GM23248 (cell line): ENCODE data around the gene OXSR1. TPM values are rescaled to one million over a fixed set of nuclear protein-coding genes. Genes with fewer than 3 reads are reported as not detected.

Experiments
- DNase-seq: peaks from one replicate; pipeline ENCODE4 v3.0.0-alpha.2; 2015
- H2AFZ ChIP-seq: fragments of 200-600 bp; sonication (generic); 2 replicates; pipeline ENCODE4 v1.6.1; 2016; ENCODE audit warnings: antibody characterized with exemption
- H3F3A ChIP-seq: fragments of 200-600 bp; sonication (generic); 2 replicates; pipeline ENCODE4 v1.6.1; 2016; ENCODE audit warnings: mild to moderate bottlenecking, antibody characterized with exemption, mixed run types; ENCODE audit not compliant: insufficient read depth
- H3K27ac ChIP-seq: fragments of 200-600 bp; sonication (generic); 2 replicates; pipeline ENCODE4 v1.5.1; 2016; ENCODE audit warnings: mild to moderate bottlenecking
- H3K27me3 ChIP-seq: fragments of 200-600 bp; sonication (generic); replicated peaks from 2 replicates; pipeline ENCODE4 v1.6.1; 2016; ENCODE audit warnings: mild to moderate bottlenecking; ENCODE audit not compliant: insufficient read depth
- H3K36me3 ChIP-seq: fragments of 200-600 bp; sonication (generic); 2 replicates; pipeline ENCODE4 v1.6.1; 2016; ENCODE audit warnings: low read depth, mild to moderate bottlenecking
- H3K4me1 ChIP-seq: fragments of 200-600 bp; sonication (generic); 2 replicates; pipeline ENCODE4 v1.6.1; 2016; ENCODE audit warnings: mild to moderate bottlenecking; ENCODE audit not compliant: insufficient read depth
- H3K4me2 ChIP-seq: fragments of 200-600 bp; sonication (generic); one replicate; pipeline ENCODE4 v1.6.1; 2016; ENCODE audit warnings: mild to moderate bottlenecking; ENCODE audit not compliant: unreplicated experiment
- H3K4me3 ChIP-seq: fragments of 200-600 bp; sonication (generic); 2 replicates; pipeline ENCODE4 v1.5.1; 2016; ENCODE audit warnings: mild to moderate bottlenecking
- H3K79me2 ChIP-seq: fragments of 200-600 bp; sonication (generic); 2 replicates; pipeline ENCODE4 v1.6.1; 2016; ENCODE audit warnings: mild to moderate bottlenecking; ENCODE audit not compliant: insufficient read depth
- H3K9ac ChIP-seq: fragments of 200-600 bp; sonication (generic); 2 replicates; pipeline ENCODE4 v1.6.1; 2016; ENCODE audit warnings: mild to moderate bottlenecking
- H3K9me2 ChIP-seq: fragments of 200-600 bp; sonication (generic); 2 replicates; pipeline ENCODE4 v1.6.1; 2016; ENCODE audit warnings: mixed run types, mild to moderate bottlenecking, moderate library complexity; ENCODE audit not compliant: insufficient read depth
- H3K9me3 ChIP-seq: fragments of 200-600 bp; sonication (generic); one replicate; pipeline ENCODE4 v1.6.1; 2017; ENCODE audit warnings: low read depth
- H4K20me1 ChIP-seq: fragments of 200-600 bp; sonication (generic); 2 replicates; pipeline ENCODE4 v1.6.0; 2016; ENCODE audit not compliant: insufficient read depth
- EZH2 ChIP-seq: fragments of 200-600 bp; sonication (generic); IDR thresholded peaks from 2 replicates; pipeline ENCODE4 v1.6.1; 2018; ENCODE audit warnings: antibody characterized with exemption, mild to moderate bottlenecking; ENCODE audit not compliant: insufficient read depth, poor library complexity, severe bottlenecking
- EZH2phosphoT487 ChIP-seq: fragments of 200-600 bp; sonication (generic); IDR thresholded peaks from 2 replicates; pipeline ENCODE4 v1.6.1; 2018; ENCODE audit warnings: antibody characterized with exemption, moderate library complexity, mild to moderate bottlenecking, low read depth; ENCODE audit not compliant: insufficient read depth
- WGBS, 2 experiments: methylation state at CpG; one replicate each; pipeline ENCODE4 v1.1.6; 2015 to 2017; ENCODE audit warnings: low lambda C conversion rate in 2 of 2, low coverage in 1 of 2; ENCODE audit errors: missing lambda C conversion rate in 2 of 2; 5-methylcytosine and 5-hydroxymethylcytosine counted together
- in situ Hi-C: fragments of 300-500 bp; cut with MboI; formaldehyde crosslinking; loops from 2 replicates; pipeline ENCODE4 v1.15.0; 2020
- polyA plus RNA-seq: library from polyadenylated mRNA; unstranded; fragments of >200 nt; fragmentation: Nextera tagmentation; extraction: Ambion mirVana; gene quantifications from 2 replicates; pipeline ENCODE4 v1.2.1, GENCODE V29; 2016
- total RNA-seq: library from RNA; depleted of rRNA; stranded (reverse); fragments of >200 nt; shearing (Covaris generic); gene quantifications from 2 replicates; pipeline ENCODE4 v1.2.3, GENCODE V29; 2014

Gene OXSR1
- total and polyA plus RNA-seq, 2 experiments from 2014 or later, result 17.1 to 29.5 TPM

DNA sequence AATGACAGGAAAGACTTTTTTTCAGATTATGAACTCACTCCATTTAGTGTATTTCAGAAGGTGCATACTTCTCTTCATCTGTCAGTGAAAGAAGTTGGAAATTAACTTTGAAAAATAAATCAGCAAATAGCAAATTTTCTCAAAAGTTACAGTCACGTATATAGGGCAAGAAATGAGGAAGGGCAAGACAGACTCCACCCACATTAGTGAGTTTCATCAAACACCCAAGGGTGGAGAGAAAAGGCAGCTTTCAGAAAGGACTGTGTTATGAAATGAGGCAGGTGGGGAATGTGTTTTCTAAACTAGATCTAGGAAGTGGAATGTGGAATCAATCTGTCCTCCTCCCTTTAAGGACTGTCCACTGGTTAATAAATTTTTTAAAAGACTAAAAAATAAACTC lies 103.2 kb downstream of the OXSR1 start:
- no peak overlapping the region for H3K4me2 ChIP-seq
- no peak for DNase-seq
- no peaks in the 10 kb centered on the region for H3K9me2 ChIP-seq
- in situ Hi-C loops, result no loop called here
- no peaks in the 10 kb centered on the region for H4K20me1 ChIP-seq
- H3K27ac ChIP-seq, result no peak overlapping the region
- no peak overlapping the region for H3K4me3 ChIP-seq
- no peaks in the 10 kb centered on the region for H3K79me2 ChIP-seq
- no peak overlapping the region for H2AFZ ChIP-seq
- no peaks in the 10 kb centered on the region for H3K9me3 ChIP-seq
- no peaks in the 10 kb centered on the region for H3K27me3 ChIP-seq
- H3F3A ChIP-seq, result no peaks in the 10 kb centered on the region
- no peaks in the 10 kb centered on the region for H3K36me3 ChIP-seq
- no peak overlapping the region for H3K9ac ChIP-seq
- WGBS, 2 experiments, result 92 to 95% methylated on average over 1 of the region's 1 CpG
- H3K4me1 ChIP-seq, result no peaks in the 10 kb centered on the region
- TF ChIP-seq EZH2phosphoT487 (no peak), EZH2 (no peak)

DNA sequence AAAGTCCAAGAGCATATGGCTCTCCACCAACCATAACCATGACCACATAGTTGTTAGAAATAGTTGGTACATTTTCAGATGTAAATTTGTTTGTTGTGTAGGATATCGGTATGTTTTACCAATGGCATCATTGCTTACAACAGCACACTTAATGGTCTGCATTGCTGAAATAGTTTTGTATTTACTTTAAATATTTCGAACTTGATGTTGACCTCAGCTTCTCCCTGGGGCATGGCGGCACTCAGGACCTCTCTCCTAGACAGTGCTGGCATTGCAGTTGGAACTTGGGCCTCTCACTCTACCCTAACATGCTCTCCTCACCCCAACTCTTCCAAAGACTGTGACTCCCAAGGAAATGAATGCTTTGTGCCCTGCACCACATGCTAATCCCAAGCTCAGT lies 105.3 kb downstream of the OXSR1 start:
- WGBS, 2 experiments, result 66 to 69% methylated on average over 3 of the region's 3 CpGs
- in situ Hi-C loops, result no loop called here
- H3K9me3 ChIP-seq, result no peaks in the 10 kb centered on the region

GRCh38 chr3:38271553-38271952 lies 106.2 kb downstream of the OXSR1 start:
- H3K9ac ChIP-seq, result no peak overlapping the region

More for the DNA sequence above, 105.3 kb downstream of the OXSR1 start:
- Histone ChIP-seq H3K9me2 (no peaks in the 10 kb centered on the region), H3K36me3 (no peaks in the 10 kb centered on the region), H2AFZ (no peak overlapping the region), H3K4me3 (no peak overlapping the region), H3F3A (no peaks in the 10 kb centered on the region), H4K20me1 (no peaks in the 10 kb centered on the region), H3K27ac (no peak overlapping the region), H3K79me2 (no peaks in the 10 kb centered on the region), H3K27me3 (no peaks in the 10 kb centered on the region), H3K4me2 (no peak overlapping the region), H3K4me1 (no peaks in the 10 kb centered on the region), H3K9ac (no peak overlapping the region)
- no peak for DNase-seq
- no peak for TF ChIP-seq EZH2
- no peak for TF ChIP-seq EZH2phosphoT487

GRCh38 chr3:38274864-38275649 lies 109.7 kb downstream of the OXSR1 start:
- H2AFZ ChIP-seq, result no peak overlapping the region
- in situ Hi-C loops, result no loop called here
- no peaks in the 10 kb centered on the region for H4K20me1 ChIP-seq
- H3K79me2 ChIP-seq, result no peaks in the 10 kb centered on the region
- TF ChIP-seq EZH2 (no peak), EZH2phosphoT487 (no peak)
- no peak for DNase-seq
- 94 to 95% methylated on average over 21 of the region's 21 CpGs for WGBS, 2 experiments
- no peak overlapping the region for H3K9ac ChIP-seq
- H3K4me3 ChIP-seq, result no peak overlapping the region
- H3K9me3 ChIP-seq, result no peaks in the 10 kb centered on the region
- H3K4me2 ChIP-seq, result no peak overlapping the region
- H3K27me3 ChIP-seq, result no peaks in the 10 kb centered on the region
- H3K27ac ChIP-seq, result no peak overlapping the region
- H3K9me2 ChIP-seq, result no peaks in the 10 kb centered on the region
- no peaks in the 10 kb centered on the region for H3K4me1 ChIP-seq
- no peaks in the 10 kb centered on the region for H3K36me3 ChIP-seq
- no peaks in the 10 kb centered on the region for H3F3A ChIP-seq

More at GRCh38 chr3:38271553-38271952, 106.2 kb downstream of the OXSR1 start:
- TF ChIP-seq EZH2 (no peak), EZH2phosphoT487 (no peak)
- no peaks in the 10 kb centered on the region for H3F3A ChIP-seq
- in situ Hi-C loops, result no loop called here
- no peak for DNase-seq
- WGBS, 2 experiments, result 91 to 93% methylated on average over 5 of the region's 5 CpGs
- no peaks in the 10 kb centered on the region for H3K9me3 ChIP-seq
- H4K20me1 ChIP-seq, result no peaks in the 10 kb centered on the region
- H3K4me1 ChIP-seq, result no peaks in the 10 kb centered on the region
- no peak overlapping the region for H3K27ac ChIP-seq
- H2AFZ ChIP-seq, result no peak overlapping the region
- no peaks in the 10 kb centered on the region for H3K36me3 ChIP-seq
- H3K4me3 ChIP-seq, result no peak overlapping the region
- H3K79me2 ChIP-seq, result no peaks in the 10 kb centered on the region
- no peaks in the 10 kb centered on the region for H3K27me3 ChIP-seq
- no peaks in the 10 kb centered on the region for H3K9me2 ChIP-seq
- H3K4me2 ChIP-seq, result no peak overlapping the region
